22Rv1 (cell line): Measurements from ENCODE around the gene CDK11B.

Experiments used
- H3K27ac ChIP-seq: fragments of 450-650 bp; 2 replicates; pipeline ENCODE4 v1.5.1; 2017
- CTCF ChIP-seq: fragments of 450-650 bp; IDR thresholded peaks from 2 replicates; pipeline ENCODE4 v1.5.1; 2017; ENCODE audit warnings: mild to moderate bottlenecking
- ZFX ChIP-seq: fragments of 450-650 bp; IDR thresholded peaks from 2 replicates; pipeline ENCODE4 v1.6.1; 2017; ENCODE audit warnings: antibody characterized with exemption, borderline replicate concordance

Gene CDK11B

GRCh38 chr1:1627829-1628753 is 30.7 kb downstream of the CDK11B start:
- no peak overlapping the region for H3K27ac ChIP-seq
- TF ChIP-seq CTCF (no peak), ZFX (no peak)

- H3K27ac ChIP-seq: no peak overlapping the region
- no peak for TF ChIP-seq CTCF
- TF ChIP-seq ZFX: no peak
Measured at GRCh38 chr1:1627261-1627828, 31.5 kb downstream of the CDK11B start.

DNA sequence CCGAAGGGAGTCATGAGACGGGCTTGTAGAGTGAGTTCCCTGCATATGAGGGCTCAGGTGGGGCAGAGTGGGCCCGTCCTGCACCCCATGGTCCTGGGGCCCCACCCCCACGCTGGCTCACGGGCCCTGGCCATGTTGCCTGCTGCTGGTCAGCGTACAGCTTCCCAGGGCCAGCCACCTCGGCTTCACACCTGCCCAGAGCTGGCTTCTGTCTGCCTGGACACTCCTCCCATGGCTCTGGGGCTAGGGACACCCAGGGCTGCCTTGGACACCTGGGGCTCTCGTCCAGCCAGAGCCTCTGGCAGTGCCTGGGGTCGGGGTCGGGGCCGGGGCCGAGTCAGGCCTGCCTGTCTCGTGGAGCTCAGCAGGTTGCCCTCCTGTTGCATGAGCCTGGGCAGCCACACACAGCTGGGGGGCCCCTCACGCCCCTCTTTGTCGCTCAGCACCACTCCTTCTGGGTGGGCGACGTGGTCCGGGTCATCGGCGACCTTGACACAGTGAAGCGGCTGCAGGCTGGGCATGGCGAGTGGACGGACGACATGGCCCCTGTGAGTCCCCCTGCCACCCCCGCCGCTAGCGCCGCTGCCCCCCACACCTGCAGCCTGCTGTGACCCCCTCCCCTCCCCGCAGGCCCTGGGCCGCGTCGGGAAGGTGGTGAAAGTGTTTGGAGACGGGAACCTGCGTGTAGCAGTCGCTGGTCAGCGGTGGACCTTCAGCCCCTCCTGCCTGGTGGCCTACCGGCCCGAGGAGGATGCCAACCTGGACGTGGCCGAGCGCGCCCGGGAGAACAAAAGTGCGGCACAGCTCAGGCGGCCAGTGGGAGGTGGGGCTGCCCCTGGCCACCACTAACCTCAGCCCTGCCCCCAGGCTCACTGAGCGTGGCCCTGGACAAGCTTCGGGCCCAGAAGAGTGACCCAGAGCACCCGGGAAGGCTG is 32.3 kb downstream of the CDK11B start:
- H3K27ac ChIP-seq: no peak overlapping the region
- TF ChIP-seq ZFX: no peak
- TF ChIP-seq CTCF: no peak

DNA sequence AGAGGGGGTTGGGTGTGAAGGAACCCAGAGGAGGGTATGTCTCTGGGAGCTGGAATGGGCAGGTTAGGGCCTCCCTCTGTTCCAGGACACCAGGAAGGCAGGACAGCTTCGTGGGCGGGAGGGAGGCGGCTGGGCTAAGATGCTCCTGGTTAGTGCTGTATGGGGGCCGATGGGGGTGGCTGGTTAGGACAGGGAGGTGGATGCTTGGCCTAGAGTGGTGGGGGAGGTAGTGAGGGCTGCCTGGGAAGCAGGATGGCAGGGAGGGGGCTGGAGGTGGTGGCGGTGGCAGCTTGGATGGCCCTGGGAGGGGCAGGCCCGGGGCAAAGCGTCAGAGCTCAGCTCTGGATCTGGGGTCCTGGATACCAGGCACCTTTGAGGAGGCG is 33.0 kb downstream of the CDK11B start:
- TF ChIP-seq CTCF (no peak), ZFX (no peak)
- H3K27ac ChIP-seq: no peak overlapping the region

GRCh38 chr1:1625404-1625775 is 33.4 kb downstream of the CDK11B start:
- H3K27ac ChIP-seq: no peak overlapping the region
- TF ChIP-seq CTCF (no peak), ZFX (no peak)

- TF ChIP-seq CTCF (no peak), ZFX (no peak)
- H3K27ac ChIP-seq: no peak overlapping the region
Measured at GRCh38 chr1:1624443-1625403, 34.1 kb downstream of the CDK11B start.
